ENCODE results near the gene ADRA2B.
"Not testable (repeated sequence)": the region's sequence is repeated elsewhere in the genome, so short reads cannot be mapped to it uniquely, and the experiment has no call there.

GRCh38 chr2:96064047-96064675 lies 52.2 kb downstream of the ADRA2B start:
- not testable (repeated sequence) for TF ChIP-seq CTCF (IDR thresholded peaks at IDR 0.05); POLR2AphosphoS5 (IDR thresholded peaks at IDR 0.05; ENCODE audit: low read depth, low read length)
